Measurements from ENCODE around the gene ZCCHC14.
"Not testable (repeated sequence)": the region's sequence is repeated elsewhere in the genome, so short reads cannot be mapped to it uniquely, and the experiment has no call there.

The ZCCHC14 gene

DNA sequence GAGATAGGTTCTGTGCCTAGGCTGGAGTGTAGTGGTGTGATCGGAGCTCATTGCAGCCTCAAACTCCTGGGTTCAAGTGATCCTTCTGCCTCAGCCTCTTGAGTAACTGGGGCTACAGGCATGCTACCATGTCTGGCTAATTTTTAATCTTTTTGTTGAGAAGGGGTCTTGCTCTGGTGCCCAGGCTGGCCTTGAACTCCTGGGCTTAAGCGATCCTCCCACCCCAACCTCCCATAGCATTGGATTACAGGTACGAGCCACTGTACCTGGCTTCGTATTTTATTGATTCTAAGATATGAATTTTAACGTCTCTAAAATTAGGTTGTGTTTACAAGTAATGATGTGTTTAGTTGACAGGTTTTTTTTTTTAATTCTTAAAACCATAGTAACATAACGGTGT is 30.8 kb upstream of the ZCCHC14 start:
- DNase-seq: not testable (repeated sequence)

DNA sequence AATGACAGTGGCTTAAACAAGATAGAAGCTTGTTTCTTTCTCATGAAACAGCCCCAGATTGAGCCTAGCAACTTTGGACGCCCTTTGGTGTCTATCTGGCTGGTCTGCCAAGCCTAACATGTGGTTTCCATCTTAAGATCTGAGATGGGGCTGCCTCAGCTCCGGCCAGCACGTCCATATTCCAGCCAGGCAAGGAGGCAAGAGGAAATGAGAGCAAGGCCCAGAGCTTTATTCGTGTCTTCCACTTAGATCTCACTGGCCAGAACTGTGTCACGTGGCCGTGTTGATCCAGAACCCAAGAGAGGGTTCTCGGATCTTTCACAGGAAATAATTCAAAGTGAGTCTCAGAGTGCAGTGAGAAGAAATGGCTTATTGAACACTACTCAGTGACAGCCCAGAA is 28.9 kb upstream of the ZCCHC14 start:
- not testable (repeated sequence) for DNase-seq

GRCh38 chr16:87519170-87519569 is 26.3 kb upstream of the ZCCHC14 start:
- not testable (repeated sequence) for DNase-seq

- not testable (repeated sequence) for DNase-seq
Measured at GRCh38 chr16:87518430-87519051, 25.7 kb upstream of the ZCCHC14 start.

DNA sequence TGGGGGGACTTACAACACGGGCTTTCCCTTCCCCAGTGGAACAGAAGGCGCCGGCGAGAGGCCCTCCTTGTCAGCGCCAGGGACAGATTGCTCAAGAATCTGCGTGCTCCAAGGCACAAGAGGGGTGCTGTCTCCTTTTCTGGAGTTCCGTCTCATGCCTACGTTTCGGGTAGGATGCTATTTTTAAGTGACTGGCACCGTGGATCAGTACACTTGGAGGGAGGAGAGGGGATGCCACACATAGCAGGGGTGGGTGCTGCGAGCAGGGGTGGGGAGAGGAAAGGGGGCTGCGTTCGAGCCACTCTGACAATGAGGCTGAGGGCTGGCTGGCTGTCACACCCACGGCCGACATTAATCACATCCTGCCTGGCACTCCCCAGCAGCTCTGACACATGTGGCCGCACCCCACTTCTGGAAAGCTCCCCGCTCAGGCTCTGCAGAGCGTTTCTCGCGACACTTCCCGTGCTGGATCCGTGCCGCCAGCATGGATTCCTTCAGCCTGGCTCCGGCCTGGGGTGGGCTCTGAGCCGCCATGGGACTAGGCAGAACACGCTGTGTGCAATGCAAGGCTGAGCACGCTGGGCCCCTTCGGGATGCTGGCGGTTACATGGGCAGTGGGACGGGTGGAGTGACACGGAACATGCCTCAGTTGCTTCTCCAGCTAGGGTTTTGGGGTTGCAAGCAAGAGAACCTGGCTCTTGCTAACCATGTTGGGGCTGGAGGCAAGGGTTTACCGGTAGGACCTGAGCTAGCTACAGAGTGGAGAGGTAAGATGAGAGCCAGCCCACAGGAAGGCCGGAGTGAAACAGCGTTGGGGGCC is 25.0 kb upstream of the ZCCHC14 start:
- not testable (repeated sequence) for DNase-seq

DNA sequence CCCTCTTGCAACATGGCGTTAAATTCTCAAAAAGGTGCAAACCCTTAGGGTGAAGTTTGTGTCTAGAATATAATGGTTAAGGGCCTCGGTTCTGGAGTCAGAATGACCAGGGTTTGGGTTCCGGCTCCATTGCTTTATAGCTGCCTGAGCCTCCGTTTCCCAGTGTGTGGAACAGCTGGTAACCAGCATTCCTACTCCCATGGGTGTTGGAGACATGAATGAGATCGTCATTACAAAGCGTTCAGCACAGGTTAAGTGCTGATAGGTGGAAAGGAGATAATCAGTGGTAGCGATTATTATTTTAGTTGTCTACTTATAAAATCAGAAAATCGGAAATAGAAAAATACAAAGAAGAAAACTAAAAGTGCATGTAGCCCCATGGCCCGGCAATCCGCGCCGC is 23.5 kb upstream of the ZCCHC14 start:
- DNase-seq: no peak

- no peak for DNase-seq
Measured at GRCh38 chr16:87515475-87516330, 22.9 kb upstream of the ZCCHC14 start.

DNA sequence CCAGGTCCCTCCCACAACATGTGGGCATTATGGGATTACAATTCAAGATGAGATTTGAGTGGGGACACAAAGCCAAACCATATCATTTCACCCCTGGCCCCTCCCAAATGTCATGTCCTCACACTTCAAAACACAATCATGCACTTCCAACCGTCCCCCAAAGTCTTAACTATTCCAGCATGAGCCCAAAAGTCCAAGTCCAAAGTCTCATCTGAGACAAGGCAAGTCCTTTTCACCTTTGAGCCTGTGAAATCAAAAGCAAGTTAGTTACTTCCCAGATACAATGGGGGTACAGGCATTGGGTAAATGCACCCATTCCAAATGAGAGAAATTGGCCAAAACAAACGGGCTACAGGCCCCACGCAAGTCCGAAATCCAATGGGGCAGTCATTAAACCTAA is 17.0 kb upstream of the ZCCHC14 start:
- not testable (repeated sequence) for DNase-seq

DNA sequence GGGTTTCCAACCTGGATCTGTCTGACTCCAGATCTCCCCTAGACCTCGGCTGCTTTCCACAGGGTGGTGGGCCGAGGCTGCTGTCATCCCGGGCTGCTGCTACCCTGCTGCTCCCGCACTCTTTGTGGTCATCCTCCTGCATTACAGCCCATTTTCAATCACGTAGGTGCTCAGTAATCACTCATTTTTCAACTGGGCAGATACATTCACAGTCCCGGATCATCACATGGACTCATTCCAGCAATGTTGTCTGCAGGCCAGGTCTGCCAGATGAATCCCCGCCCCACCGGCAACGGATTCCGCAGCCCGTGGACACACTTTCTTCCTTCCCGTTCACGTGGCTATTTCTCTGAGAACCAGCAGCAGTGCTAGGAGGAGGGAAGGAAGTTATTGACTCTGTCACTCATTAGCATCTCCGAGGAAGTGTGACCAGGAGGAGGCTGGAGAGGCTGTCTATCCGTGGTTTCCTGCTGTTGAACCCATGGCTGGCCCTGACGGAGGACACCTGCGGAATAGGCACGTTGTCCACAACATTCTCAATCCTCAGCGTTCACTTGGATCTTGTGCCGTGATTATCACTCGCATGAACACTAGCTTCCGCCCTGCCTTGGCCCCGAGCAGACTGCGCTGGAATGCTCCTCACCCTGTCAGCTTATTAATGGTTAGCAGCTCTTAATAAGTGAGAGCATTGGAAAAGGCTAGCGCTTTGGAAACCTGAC is 14.7 kb upstream of the ZCCHC14 start:
- no peak for DNase-seq

DNA sequence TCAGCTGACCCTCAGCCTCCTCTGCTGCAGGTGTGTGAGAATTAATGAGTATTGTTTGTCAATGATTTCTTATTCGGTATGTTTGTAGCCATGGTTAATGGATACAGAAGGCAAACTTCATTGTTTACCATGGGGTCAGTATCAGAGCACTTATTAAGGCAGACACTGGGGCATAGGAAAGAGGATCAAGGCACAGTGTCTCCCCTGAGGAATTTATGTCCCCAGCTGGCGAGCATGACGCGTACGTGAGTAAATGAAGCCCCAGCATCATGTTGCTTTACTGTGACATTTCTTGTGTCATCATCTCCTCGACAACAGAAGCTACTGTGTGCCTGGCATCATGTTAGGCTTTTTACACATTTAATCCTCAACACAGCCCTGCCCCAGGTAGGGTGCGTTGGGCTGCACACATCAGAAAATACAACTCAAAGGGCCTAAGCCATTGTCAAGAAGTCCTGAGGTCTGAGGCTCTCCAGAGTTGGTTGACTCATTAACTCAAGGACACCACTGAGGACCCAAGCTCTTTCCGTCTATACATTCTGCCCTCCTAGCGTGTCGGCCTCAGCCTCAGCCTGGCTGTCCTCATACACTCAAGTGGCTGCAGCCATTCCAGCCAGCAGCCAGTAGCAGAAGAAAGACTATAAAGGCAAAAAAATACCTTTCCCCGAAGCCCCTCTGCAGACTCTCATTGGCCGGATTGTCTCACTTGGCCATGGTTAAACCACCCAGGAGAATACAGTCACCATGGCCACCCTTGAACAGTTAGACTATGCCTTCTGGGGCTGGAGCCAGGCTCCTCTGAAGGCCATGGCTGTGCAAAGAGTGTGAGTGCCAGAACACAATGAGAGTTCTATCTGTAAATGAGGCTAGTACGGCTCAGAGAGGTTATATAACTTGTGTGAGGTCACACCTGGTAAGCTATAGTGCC is 13.9 kb upstream of the ZCCHC14 start:
- no peak for DNase-seq

GRCh38 chr16:87505834-87506233 is 13.0 kb upstream of the ZCCHC14 start:
- DNase-seq: no peak

- DNase-seq: not testable (repeated sequence)
Measured at GRCh38 chr16:87503232-87503937, 10.6 kb upstream of the ZCCHC14 start.

- no peak for DNase-seq
Measured at GRCh38 chr16:87502308-87502969, 9.6 kb upstream of the ZCCHC14 start.

DNA sequence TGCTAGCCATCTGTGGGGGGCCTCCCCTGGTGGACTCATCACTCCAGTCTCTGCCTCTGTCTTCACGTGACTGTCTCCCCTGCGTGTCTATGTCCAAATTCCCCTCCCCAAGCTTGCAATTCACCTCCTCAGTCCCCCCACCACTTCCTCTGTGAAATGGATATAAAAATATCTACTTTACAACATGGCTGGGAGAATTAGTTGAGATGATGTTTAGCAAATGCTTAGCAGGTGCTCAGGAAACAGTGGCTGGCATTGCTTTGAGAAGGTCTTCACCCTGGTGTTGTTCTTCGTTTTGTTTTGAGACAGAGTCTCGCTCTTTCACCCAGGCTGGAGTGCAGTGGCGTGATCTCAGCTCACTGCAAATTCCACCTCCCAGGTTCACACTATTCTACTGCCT is 8.3 kb upstream of the ZCCHC14 start:
- no peak for DNase-seq

- DNase-seq: no peak
Measured at GRCh38 chr16:87499189-87499486, 6.3 kb upstream of the ZCCHC14 start.

GRCh38 chr16:87498324-87499188 is 5.7 kb upstream of the ZCCHC14 start:
- no peak for DNase-seq

DNA sequence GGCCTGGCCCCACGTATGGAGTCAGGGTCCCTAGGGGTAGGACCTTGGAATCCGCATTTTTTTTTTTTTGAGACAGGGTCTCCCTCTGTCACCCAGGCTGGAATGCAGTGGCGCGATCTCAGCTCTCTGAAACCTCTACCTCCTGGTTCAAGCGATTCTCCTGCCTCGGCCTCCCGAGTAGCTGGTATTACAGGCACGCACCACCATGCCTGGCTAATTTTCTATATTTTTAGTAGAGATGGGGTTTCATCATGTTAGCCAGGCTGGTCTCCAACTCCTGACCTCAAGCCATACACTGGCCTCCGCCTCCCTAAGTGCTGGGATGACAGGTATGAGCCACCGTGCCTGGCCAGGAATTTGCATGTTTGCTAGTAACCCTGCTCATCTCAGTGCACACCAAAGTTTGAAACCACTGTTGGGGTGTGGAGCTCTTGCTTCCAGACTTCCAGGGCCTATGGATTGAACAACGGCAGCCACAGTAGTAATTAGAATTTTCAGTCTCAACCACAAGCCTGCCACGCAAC is 5.0 kb upstream of the ZCCHC14 start:
- not testable (repeated sequence) for DNase-seq

GRCh38 chr16:87497023-87497766 is 4.4 kb upstream of the ZCCHC14 start:
- DNase-seq: not testable (repeated sequence)

- DNase-seq: no peak
Measured at GRCh38 chr16:87496447-87496801, 3.6 kb upstream of the ZCCHC14 start.

Data from SHP77 treated with DMSO at 0.1 percent for 48 hours (cell line).